ENCODE measurements around the gene ANKRD33B.

Gene ANKRD33B

GRCh38 chr5:10691826-10692785 lies 128.2 kb downstream of the ANKRD33B start:
- no peak overlapping the region for H3K9ac ChIP-seq (ENCODE audit: low read depth, low read length)
- H3K27me3 ChIP-seq (ENCODE audit: control insufficient read depth, insufficient read depth, low read length) = no peaks in the 10 kb centered on the region
- no peaks in the 10 kb centered on the region; the same call in 1 of the 2 replicates for H3K9me3 ChIP-seq (ENCODE audit: control insufficient read depth, insufficient read depth, low read length)
- H3K4me3 ChIP-seq (ENCODE audit: low read depth, low read length) = no peak overlapping the region
- no peaks in the 10 kb centered on the region for H3K36me3 ChIP-seq (ENCODE audit: control insufficient read depth, insufficient read depth, low read length)
- no peak overlapping the region for H3K27ac ChIP-seq (ENCODE audit: low read depth, low read length)
- H3K4me1 ChIP-seq (ENCODE audit: control insufficient read depth, insufficient read depth, low read length) = peaks cover 14% of the 10 kb centered on the region

- peaks cover 12% of the 10 kb centered on the region for H3K4me1 ChIP-seq (ENCODE audit: control insufficient read depth, insufficient read depth, low read length)
- H3K36me3 ChIP-seq (ENCODE audit: control insufficient read depth, insufficient read depth, low read length) = no peaks in the 10 kb centered on the region
- H3K27ac ChIP-seq (ENCODE audit: low read depth, low read length) = no peak overlapping the region
- no peaks in the 10 kb centered on the region for H3K9me3 ChIP-seq (ENCODE audit: control insufficient read depth, insufficient read depth, low read length)
- no peaks in the 10 kb centered on the region for H3K27me3 ChIP-seq (ENCODE audit: control insufficient read depth, insufficient read depth, low read length)
- no peak overlapping the region for H3K9ac ChIP-seq (ENCODE audit: low read depth, low read length)
- no peak overlapping the region for H3K4me3 ChIP-seq (ENCODE audit: low read depth, low read length)
Observed at GRCh38 chr5:10695055-10695649, 131.3 kb downstream of the ANKRD33B start.

GRCh38 chr5:10695759-10696543 lies 132.1 kb downstream of the ANKRD33B start:
- H3K9ac ChIP-seq (ENCODE audit: low read depth, low read length) = no peak overlapping the region
- H3K27me3 ChIP-seq (ENCODE audit: control insufficient read depth, insufficient read depth, low read length) = no peaks in the 10 kb centered on the region
- H3K4me1 ChIP-seq (ENCODE audit: control insufficient read depth, insufficient read depth, low read length) = peaks cover 16% of the 10 kb centered on the region
- no peak overlapping the region for H3K27ac ChIP-seq (ENCODE audit: low read depth, low read length)
- H3K4me3 ChIP-seq (ENCODE audit: low read depth, low read length) = no peak overlapping the region
- no peaks in the 10 kb centered on the region for H3K36me3 ChIP-seq (ENCODE audit: control insufficient read depth, insufficient read depth, low read length)
- H3K9me3 ChIP-seq (ENCODE audit: control insufficient read depth, insufficient read depth, low read length) = no peaks in the 10 kb centered on the region

DNA sequence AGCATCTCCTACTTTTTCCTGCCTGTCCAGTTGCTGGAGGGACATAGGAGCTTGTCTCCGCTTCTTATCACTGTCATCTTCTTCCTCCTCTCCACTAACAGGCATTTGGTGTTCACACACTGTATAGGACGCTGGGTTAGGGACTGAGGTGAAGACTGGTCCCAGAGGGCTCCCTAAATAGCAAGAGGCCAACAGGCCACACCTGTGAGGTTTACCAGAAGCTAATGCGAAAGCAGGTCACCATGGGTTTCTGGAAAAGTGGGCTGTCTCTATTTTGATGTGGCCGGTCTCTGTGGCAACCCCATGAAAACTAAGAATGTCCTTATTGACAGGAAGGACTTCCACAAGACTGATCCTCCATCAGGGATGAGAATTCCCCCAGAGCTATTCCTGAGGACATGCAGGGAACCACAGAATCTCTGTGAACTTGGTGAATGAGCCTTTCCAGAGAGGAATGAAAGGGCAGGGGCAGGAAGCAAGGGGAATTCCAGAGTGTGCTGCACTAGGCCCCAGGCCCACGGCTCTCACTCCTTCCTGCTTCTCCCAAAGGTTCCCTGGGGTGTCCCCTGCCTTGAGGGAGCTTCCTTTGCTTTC lies 135.5 kb downstream of the ANKRD33B start:
- H3K27me3 ChIP-seq (ENCODE audit: control insufficient read depth, insufficient read depth, low read length) = no peaks in the 10 kb centered on the region
- peaks cover 19% of the 10 kb centered on the region for H3K4me1 ChIP-seq (ENCODE audit: control insufficient read depth, insufficient read depth, low read length)
- H3K4me3 ChIP-seq (ENCODE audit: low read depth, low read length) = no peak overlapping the region
- H3K9ac ChIP-seq (ENCODE audit: low read depth, low read length) = no peak overlapping the region
- no peaks in the 10 kb centered on the region for H3K36me3 ChIP-seq (ENCODE audit: control insufficient read depth, insufficient read depth, low read length)
- no peaks in the 10 kb centered on the region for H3K9me3 ChIP-seq (ENCODE audit: control insufficient read depth, insufficient read depth, low read length)
- no peak overlapping the region for H3K27ac ChIP-seq (ENCODE audit: low read depth, low read length)

- no peaks in the 10 kb centered on the region for H3K36me3 ChIP-seq (ENCODE audit: control insufficient read depth, insufficient read depth, low read length)
- H3K9me3 ChIP-seq (ENCODE audit: control insufficient read depth, insufficient read depth, low read length) = no peaks in the 10 kb centered on the region
- H3K4me3 ChIP-seq (ENCODE audit: low read depth, low read length) = no peak overlapping the region
- no peak overlapping the region for H3K9ac ChIP-seq (ENCODE audit: low read depth, low read length)
- H3K27ac ChIP-seq (ENCODE audit: low read depth, low read length) = no peak overlapping the region
- no peaks in the 10 kb centered on the region for H3K27me3 ChIP-seq (ENCODE audit: control insufficient read depth, insufficient read depth, low read length)
- H3K4me1 ChIP-seq (ENCODE audit: control insufficient read depth, insufficient read depth, low read length) = peaks cover 20% of the 10 kb centered on the region
Observed at GRCh38 chr5:10699987-10700386, 136.1 kb downstream of the ANKRD33B start.

DNA sequence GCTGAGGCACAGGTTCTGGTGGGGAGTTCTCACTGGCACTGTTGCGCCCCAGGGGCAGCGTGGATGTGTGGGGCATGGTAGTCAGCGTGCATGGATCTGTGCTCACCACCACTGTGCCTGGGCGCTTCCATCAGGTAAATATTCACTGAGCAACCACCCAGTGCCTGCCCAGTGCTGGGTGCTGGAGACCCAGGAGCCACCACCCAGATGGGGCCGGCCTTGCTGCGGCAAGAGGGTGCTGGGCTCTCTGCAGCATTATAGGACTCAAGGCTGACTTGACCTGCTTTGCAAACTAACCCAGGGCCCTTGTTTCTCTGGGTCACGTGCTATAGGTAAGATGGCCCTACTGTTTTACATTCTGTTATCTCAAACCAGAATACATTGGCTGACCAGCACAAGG lies 136.6 kb downstream of the ANKRD33B start:
- no peak overlapping the region for H3K9ac ChIP-seq (ENCODE audit: low read depth, low read length)
- H3K27me3 ChIP-seq (ENCODE audit: control insufficient read depth, insufficient read depth, low read length) = no peaks in the 10 kb centered on the region
- H3K9me3 ChIP-seq (ENCODE audit: control insufficient read depth, insufficient read depth, low read length) = no peaks in the 10 kb centered on the region
- no peaks in the 10 kb centered on the region for H3K36me3 ChIP-seq (ENCODE audit: control insufficient read depth, insufficient read depth, low read length)
- peaks cover 25% of the 10 kb centered on the region for H3K4me1 ChIP-seq (ENCODE audit: control insufficient read depth, insufficient read depth, low read length)
- no peak overlapping the region for H3K4me3 ChIP-seq (ENCODE audit: low read depth, low read length)
- no peak overlapping the region for H3K27ac ChIP-seq (ENCODE audit: low read depth, low read length)

- Histone ChIP-seq H3K9ac (ENCODE audit: low read depth, low read length) (no peak overlapping the region), H3K4me1 (ENCODE audit: control insufficient read depth, insufficient read depth, low read length) (peaks cover 26% of the 10 kb centered on the region), H3K27ac (ENCODE audit: low read depth, low read length) (no peak overlapping the region), H3K27me3 (ENCODE audit: control insufficient read depth, insufficient read depth, low read length) (no peaks in the 10 kb centered on the region), H3K9me3 (ENCODE audit: control insufficient read depth, insufficient read depth, low read length) (no peaks in the 10 kb centered on the region), H3K4me3 (ENCODE audit: low read depth, low read length) (no peak overlapping the region), H3K36me3 (ENCODE audit: control insufficient read depth, insufficient read depth, low read length) (no peaks in the 10 kb centered on the region)
Observed at GRCh38 chr5:10701567-10702039, 137.7 kb downstream of the ANKRD33B start.

DNA sequence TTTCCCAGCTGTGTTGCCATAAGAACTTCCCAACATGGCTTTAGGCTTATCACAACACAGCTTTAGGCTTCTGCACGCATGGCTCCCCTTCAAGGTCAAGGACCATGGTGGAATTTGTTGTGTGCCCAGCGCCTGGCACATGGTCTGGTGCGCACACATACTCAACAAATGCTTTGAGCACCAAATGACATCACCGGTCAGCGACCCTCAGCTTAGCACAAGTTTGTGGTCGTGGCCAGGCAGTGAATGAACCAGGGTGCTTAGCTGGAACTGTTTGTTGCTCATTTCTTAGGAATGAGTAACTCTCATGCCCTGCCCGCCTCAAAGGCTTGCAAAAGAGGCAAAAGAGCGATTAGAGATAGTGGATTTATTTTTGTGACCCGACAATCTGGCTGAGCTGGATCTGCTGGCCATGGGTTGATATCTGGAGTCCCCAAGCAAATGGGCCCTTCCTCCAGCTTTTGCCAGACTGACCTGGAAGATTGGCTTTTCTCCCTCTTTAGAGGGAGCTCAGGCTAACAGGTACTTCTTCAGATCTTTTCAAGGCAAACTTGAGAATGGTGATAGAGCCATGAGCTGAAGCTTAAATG lies 138.3 kb downstream of the ANKRD33B start:
- no peaks in the 10 kb centered on the region for H3K27me3 ChIP-seq (ENCODE audit: control insufficient read depth, insufficient read depth, low read length)
- H3K27ac ChIP-seq (ENCODE audit: low read depth, low read length) = no peak overlapping the region
- H3K9ac ChIP-seq (ENCODE audit: low read depth, low read length) = no peak overlapping the region
- no peak overlapping the region for H3K4me3 ChIP-seq (ENCODE audit: low read depth, low read length)
- H3K9me3 ChIP-seq (ENCODE audit: control insufficient read depth, insufficient read depth, low read length) = no peaks in the 10 kb centered on the region
- no peaks in the 10 kb centered on the region for H3K36me3 ChIP-seq (ENCODE audit: control insufficient read depth, insufficient read depth, low read length)
- H3K4me1 ChIP-seq (ENCODE audit: control insufficient read depth, insufficient read depth, low read length) = peaks cover 26% of the 10 kb centered on the region

- H3K27me3 ChIP-seq (ENCODE audit: control insufficient read depth, insufficient read depth, low read length) = no peaks in the 10 kb centered on the region
- peak overlapping the region; percentile 19 for H3K27ac ChIP-seq (ENCODE audit: low read depth, low read length)
- H3K4me1 ChIP-seq (ENCODE audit: control insufficient read depth, insufficient read depth, low read length) = peaks cover 26% of the 10 kb centered on the region
- H3K36me3 ChIP-seq (ENCODE audit: control insufficient read depth, insufficient read depth, low read length) = no peaks in the 10 kb centered on the region
- no peak overlapping the region for H3K9ac ChIP-seq (ENCODE audit: low read depth, low read length)
- H3K4me3 ChIP-seq (ENCODE audit: low read depth, low read length) = no peak overlapping the region
- H3K9me3 ChIP-seq (ENCODE audit: control insufficient read depth, insufficient read depth, low read length) = no peaks in the 10 kb centered on the region
Observed at GRCh38 chr5:10702911-10703491, 139.1 kb downstream of the ANKRD33B start.

GRCh38 chr5:10703676-10704075 lies 139.8 kb downstream of the ANKRD33B start:
- H3K4me1 ChIP-seq (ENCODE audit: control insufficient read depth, insufficient read depth, low read length) = peaks cover 26% of the 10 kb centered on the region
- H3K4me3 ChIP-seq (ENCODE audit: low read depth, low read length) = no peak overlapping the region
- H3K9ac ChIP-seq (ENCODE audit: low read depth, low read length) = no peak overlapping the region
- H3K9me3 ChIP-seq (ENCODE audit: control insufficient read depth, insufficient read depth, low read length) = no peaks in the 10 kb centered on the region
- H3K36me3 ChIP-seq (ENCODE audit: control insufficient read depth, insufficient read depth, low read length) = no peaks in the 10 kb centered on the region
- H3K27ac ChIP-seq (ENCODE audit: low read depth, low read length) = no peak overlapping the region
- H3K27me3 ChIP-seq (ENCODE audit: control insufficient read depth, insufficient read depth, low read length) = no peaks in the 10 kb centered on the region

Measured in HUES48 (cell line).